Measurements from ENCODE around the gene SCGN.

GRCh38 chr6:25640446-25640845 lies 11.6 kb upstream of the SCGN start:
- TF ChIP-seq CTCF (IDR thresholded peaks at IDR 0.05) (no peak), POLR2A (IDR thresholded peaks at IDR 0.05) (no peak), EP300 (IDR thresholded peaks at IDR 0.05) (no peak), POLR2AphosphoS5 (IDR thresholded peaks at IDR 0.05) (no peak)

Measured in upper lobe of left lung (tissue), 4 donors.